PC-9 (cell line): ENCODE data around the gene KCNC3.

Experiments used
- CTCF ChIP-seq: fragments of 200-600 bp; sonication (generic); conservative IDR thresholded peaks from 2 replicates; pipeline ENCODE4 v1.6.1; 2017; ENCODE audit warnings: mixed run types, antibody characterized with exemption, mild to moderate bottlenecking, moderate library complexity
- EZH2 ChIP-seq: fragments of 200-600 bp; sonication (generic); IDR thresholded peaks from 2 replicates; pipeline ENCODE4 v1.8.0; 2017; ENCODE audit warnings: antibody characterized with exemption, low read depth

DNA sequence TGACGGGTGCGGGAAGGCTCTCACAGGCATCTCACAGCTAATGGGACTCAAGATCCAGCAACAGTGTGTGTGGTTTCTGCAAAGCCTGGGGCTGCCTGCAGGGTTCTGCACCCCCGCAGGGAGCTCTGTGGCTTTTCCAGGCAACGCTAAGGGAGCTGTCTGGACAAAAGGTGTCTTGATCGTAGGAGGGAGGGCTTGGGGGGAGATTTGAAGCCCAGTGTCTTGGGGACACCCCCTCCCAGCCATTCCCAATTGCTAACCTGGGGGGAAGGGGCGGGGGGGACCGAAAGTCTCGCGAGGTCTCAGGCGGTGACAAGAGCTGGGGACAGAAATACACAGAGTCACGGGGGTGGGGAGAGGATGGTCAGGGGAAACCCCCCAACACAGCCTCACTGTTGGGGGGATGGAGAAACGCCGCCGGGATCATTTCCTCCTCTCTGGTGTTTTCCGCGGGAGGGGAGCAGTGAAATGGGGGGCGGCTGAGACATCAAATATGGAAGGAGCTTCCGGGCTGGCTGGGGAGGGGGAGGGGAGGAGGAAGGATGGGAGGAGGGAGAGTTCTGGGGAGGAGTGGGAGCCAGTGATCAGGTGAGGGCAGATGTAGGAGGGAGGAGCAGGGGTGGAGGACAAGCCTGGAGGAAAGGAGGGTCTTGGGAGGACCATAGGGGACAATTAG, 13.3 kb downstream of the KCNC3 start:
- TF ChIP-seq CTCF: no peak
- no peak for TF ChIP-seq EZH2
